NCI-H146 treated with DMSO at 0.1 percent for 48 hours (cell line): ENCODE measurements around the gene ESRRA.
"Not testable (repeated sequence)": the region's sequence is repeated elsewhere in the genome, so short reads cannot be mapped to it uniquely, and the experiment has no call there.

Experiments
- DNase-seq: peaks from one replicate; lab custom pipeline; 2025; ENCODE audit not compliant: unreplicated experiment; lab: John Stamatoyannopoulos, UW

Gene ESRRA

GRCh38 chr11:64312947-64313346 is 7.6 kb downstream of the ESRRA start:
- DNase-seq: no peak

DNA sequence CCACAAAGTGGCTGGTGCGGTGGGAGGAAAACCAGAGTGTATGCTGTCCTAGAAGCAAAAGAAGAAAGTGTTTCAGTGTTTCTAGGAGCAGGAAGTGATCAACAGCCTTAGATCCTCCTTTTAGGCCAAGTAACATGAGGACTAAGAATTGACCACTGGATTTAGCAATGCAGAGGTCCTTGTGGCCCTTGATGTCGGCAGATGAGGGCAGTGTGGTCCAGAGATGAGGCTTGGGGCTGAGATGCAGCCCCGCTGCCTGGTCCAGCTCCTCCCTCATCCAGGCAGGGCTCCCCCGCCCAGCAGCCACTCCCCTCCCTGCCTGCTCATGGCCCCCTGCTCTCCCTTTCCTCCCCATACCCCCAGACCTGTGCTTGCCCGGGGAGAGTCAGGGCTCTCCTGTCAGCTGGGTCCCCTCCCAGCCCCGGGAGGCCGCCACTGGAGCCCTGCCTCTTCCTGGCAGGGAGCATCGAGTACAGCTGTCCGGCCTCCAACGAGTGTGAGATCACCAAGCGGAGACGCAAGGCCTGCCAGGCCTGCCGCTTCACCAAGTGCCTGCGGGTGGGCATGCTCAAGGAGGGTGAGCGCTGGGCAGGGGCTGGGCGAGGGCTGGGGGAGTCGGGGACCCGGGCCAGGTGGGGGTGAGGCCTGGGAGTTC is 8.3 kb downstream of the ESRRA start:
- no peak for DNase-seq

DNA sequence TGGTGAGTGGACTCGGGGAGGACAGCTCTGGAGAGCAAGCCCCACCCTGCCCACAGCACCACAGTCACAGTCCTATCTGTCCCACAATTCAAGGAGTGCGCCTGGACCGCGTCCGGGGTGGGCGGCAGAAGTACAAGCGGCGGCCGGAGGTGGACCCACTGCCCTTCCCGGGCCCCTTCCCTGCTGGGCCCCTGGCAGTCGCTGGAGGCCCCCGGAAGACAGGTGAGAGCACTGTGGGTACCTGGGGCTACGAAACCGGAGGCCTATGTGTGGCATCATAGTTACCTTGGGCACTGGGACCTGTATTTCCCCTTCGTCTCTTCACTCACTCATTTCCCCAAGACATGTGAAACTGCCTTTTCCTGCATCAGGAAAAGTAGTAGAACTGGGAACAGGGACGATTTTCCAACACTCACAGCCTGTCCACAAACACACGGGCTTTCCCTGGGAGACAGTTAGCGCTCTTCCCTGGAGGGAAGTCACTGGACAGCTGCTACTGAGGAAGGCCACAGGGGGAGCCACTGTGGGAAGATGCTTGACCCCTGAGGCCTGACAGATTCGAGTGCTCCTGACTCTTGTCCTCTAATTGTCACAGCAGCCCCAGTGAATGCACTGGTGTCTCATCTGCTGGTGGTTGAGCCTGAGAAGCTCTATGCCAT is 9.0 kb downstream of the ESRRA start:
- no peak for DNase-seq

DNA sequence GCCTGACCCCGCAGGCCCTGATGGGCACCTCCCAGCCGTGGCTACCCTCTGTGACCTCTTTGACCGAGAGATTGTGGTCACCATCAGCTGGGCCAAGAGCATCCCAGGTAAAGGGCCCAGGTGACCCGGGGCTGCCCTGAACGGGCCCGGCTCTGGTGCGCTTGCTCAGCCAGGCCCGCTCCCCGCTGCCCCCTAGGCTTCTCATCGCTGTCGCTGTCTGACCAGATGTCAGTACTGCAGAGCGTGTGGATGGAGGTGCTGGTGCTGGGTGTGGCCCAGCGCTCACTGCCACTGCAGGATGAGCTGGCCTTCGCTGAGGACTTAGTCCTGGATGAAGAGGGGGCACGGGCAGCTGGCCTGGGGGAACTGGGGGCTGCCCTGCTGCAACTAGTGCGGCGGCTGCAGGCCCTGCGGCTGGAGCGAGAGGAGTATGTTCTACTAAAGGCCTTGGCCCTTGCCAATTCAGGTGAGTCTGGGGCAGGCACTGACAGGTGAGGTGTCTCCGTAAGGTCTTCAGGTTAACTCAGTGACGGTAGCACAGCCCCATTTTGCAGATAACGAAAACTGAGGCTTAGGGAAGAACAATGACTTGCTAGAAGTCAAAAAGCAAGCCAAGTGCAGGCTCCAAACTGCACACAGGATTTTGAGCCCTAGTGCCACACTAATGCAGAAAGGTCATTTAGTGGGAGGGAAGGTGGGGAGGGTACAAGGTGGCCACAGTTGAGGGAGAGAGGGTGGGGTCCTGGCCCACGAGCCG is 9.7 kb downstream of the ESRRA start:
- DNase-seq: no peak

- DNase-seq: not testable (repeated sequence)
These were observed 10.6 kb downstream of the ESRRA start for GRCh38 chr11:64315667-64316526.

DNA sequence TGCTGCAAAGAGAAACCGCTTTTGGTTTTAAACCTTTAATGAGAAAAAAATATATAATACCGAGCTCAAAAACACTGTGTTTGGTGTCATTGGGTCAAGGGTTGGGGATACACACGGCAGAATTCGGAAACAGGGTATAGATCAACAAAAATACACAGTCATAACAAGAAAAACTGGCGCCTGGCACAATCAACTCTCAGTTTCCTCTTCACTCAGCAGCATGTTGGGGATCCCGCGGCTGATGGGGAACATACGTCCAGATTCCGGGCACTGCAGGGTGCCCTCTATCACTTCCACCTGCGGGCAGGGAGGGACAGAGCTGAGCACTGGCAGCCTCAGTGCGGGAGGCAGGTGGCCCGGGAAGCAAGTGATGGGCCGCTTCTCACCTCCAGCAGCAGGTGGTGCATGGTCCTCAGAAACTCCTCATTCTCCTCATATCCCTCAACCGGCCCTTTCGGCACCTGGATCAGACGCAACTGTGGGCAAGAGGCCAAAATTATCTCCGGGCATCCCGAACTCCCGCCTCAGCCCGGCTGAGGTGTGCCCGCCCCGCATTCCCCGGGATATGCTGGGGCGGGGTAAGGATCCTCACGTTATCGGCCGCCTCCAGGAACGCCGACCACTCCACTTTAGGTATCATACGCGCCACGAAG is 11.5 kb downstream of the ESRRA start:
- DNase-seq: no peak

DNA sequence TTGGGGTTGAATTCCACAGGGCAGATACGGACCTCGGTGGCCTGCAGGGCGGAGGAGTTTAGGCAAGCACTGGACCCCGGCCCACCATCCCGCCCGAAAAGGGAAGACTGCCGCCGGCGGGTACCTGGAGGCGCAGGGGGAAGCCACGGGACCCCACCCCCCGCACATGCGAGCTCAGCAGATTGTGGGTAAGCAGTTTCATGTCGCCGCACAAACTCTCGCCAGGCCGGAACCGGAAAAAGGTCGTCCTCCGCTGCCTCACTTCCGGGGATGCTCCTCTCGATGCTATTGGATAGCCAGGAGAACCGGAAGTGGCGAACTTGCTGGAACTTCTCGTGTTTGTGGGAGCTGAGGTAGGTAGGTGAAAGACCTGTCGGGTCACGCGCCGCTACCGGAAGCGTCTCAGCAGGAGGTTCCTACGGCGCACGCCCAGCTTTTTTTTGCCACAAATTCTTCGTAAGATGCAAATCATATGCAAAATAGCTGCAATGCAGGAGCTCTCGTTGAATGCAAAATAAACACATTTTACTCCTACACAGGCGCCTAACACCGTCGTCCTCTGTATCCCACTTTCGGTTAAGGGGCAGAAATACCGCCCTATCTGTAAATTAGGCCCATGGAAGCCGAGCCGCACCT is 12.1 kb downstream of the ESRRA start, which contains the start of gene TRMT112:
Gene TRMT112 (minus strand): TSS at position 235 of the 636 bp plus-strand sequence. CDS start 33 bp downstream, at position 202.
- DNase-seq: peak; percentile 92

GRCh38 chr11:64317961-64318765 is 12.8 kb downstream of the ESRRA start, which contains the start of gene PRDX5:
TSS of gene PRDX5 (plus strand) at chr11:64318121. CDS start at chr11:64318216, 95 bp downstream.
- DNase-seq: peak; percentile 90

DNA sequence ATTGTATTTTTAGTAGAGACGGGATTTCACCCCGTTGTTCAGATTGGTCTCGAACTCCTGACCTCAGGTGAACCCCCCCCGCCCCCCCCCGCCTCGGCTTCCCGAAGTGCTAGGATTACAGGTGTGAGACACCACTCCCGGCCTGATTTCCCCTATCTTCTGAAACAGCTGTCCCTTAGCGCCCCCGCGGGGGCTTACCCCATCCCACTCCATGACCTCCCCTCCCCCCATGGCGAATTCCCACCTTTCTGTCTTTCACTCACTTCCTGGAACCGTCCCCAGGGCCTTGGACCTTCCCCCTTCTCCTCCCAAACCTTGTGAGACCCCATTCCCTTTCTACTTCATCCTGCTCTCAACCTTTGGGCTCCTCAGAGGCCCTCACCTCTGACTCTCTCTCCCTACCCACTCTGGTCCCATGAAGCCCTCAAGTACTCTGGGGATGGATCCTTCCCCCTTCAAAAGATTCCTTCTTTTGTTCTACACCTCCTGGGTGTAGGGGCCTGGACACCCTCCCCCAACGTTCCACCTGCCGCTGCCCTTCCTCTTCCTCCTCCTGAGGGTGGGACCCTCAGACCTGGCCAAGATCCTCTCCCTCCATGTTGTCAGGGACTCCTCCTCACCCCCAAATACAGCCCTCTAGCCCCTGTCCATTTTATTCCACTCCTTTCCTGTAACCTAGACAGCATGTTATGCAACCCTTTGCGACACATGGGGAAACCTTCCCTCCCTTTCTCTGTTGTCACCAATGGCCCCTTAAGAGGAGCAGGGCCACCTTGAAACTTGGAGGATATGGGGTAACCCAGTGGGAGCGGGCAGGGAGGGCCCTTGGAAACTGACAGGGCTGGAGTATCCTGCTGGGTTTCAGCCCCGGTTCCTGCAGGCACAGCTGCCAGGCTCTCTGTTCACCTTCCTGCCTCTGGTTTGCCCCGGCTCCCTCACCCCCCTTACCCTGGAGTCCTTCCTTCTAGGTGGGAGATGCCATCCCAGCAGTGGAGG is 13.7 kb downstream of the ESRRA start:
- DNase-seq: no peak

- no peak for DNase-seq
These were observed 15.2 kb downstream of the ESRRA start for GRCh38 chr11:64320556-64320955.

- no peak for DNase-seq
These were observed 15.7 kb downstream of the ESRRA start for GRCh38 chr11:64321026-64321425.

- no peak for DNase-seq
These were observed 16.2 kb downstream of the ESRRA start for GRCh38 chr11:64321533-64321932.

GRCh38 chr11:64322925-64323260 is 17.6 kb downstream of the ESRRA start:
- DNase-seq: no peak

DNA sequence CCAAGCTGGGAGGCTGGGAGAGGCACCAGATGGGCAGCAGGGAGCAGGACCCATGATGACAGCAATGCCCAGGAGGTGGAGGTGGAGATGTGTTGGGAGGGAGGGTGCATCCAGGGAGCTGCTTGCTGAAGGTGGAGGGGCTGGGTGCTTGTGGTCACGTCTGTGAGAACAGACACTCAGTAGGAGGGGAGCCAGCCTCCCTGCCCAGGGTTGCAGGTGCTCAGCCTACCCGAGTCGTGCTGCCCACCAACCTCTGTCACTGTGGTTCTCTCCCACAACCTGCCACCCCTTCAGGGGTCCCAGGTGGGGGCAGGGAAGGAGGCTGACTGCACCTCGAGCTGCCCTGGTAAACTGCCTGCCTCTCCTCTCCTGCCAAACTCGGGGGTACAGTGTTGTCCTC is 18.0 kb downstream of the ESRRA start:
- no peak for DNase-seq

- DNase-seq: not testable (repeated sequence)
These were observed 18.7 kb downstream of the ESRRA start for GRCh38 chr11:64323984-64324383.

GRCh38 chr11:64324692-64325469 is 19.6 kb downstream of the ESRRA start:
- no peak for DNase-seq

- DNase-seq: no peak
These were observed 22.1 kb downstream of the ESRRA start for GRCh38 chr11:64327375-64327774.
